HL-60 (cell line): ENCODE results near the gene SLAMF9.

Experiments
- CTCF ChIP-seq: IDR thresholded peaks from one replicate; pipeline ENCODE4 v1.5.1; 2011; ENCODE audit warnings: low read length, control low read depth, inconsistent platforms; ENCODE audit not compliant: insufficient read depth
- GABPA ChIP-seq: IDR thresholded peaks from 2 replicates; pipeline ENCODE4 v1.6.1; 2012; ENCODE audit warnings: low read depth
- POLR2AphosphoS5 ChIP-seq: IDR thresholded peaks from 2 replicates; pipeline ENCODE4 v1.6.1; 2012; ENCODE audit warnings: low read depth
- SPI1 ChIP-seq: IDR thresholded peaks from 2 replicates; pipeline ENCODE4 v1.6.1; 2012; ENCODE audit warnings: low read depth, mild to moderate bottlenecking, borderline replicate concordance
- TF ChIP-seq, protein P1 (sequence below): IDR thresholded peaks from 2 replicates; pipeline ENCODE4 v1.6.1; 2012; ENCODE audit warnings: low read depth; ENCODE audit not compliant: insufficient replicate concordance

- no peak for TF ChIP-seq CTCF
- no peak for TF ChIP-seq POLR2AphosphoS5
- TF ChIP-seq GABPA: no peak
- TF ChIP-seq, protein P1, sequence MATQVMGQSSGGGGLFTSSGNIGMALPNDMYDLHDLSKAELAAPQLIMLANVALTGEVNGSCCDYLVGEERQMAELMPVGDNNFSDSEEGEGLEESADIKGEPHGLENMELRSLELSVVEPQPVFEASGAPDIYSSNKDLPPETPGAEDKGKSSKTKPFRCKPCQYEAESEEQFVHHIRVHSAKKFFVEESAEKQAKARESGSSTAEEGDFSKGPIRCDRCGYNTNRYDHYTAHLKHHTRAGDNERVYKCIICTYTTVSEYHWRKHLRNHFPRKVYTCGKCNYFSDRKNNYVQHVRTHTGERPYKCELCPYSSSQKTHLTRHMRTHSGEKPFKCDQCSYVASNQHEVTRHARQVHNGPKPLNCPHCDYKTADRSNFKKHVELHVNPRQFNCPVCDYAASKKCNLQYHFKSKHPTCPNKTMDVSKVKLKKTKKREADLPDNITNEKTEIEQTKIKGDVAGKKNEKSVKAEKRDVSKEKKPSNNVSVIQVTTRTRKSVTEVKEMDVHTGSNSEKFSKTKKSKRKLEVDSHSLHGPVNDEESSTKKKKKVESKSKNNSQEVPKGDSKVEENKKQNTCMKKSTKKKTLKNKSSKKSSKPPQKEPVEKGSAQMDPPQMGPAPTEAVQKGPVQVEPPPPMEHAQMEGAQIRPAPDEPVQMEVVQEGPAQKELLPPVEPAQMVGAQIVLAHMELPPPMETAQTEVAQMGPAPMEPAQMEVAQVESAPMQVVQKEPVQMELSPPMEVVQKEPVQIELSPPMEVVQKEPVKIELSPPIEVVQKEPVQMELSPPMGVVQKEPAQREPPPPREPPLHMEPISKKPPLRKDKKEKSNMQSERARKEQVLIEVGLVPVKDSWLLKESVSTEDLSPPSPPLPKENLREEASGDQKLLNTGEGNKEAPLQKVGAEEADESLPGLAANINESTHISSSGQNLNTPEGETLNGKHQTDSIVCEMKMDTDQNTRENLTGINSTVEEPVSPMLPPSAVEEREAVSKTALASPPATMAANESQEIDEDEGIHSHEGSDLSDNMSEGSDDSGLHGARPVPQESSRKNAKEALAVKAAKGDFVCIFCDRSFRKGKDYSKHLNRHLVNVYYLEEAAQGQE: no peak
- no peak for TF ChIP-seq SPI1
Measured at GRCh38 chr1:159983681-159984080, 29.6 kb upstream of the SLAMF9 start.
